Measurements from ENCODE around the gene TDP2. TPM values are rescaled to one million over a fixed set of nuclear protein-coding genes. Genes with fewer than 3 reads are reported as not detected.
A peak's percentile ranks its signal among the peaks of the same experiment; 100 is the strongest.

TDP2 gene
- total RNA-seq = 35.3 and 39.2 TPM in 2 replicates
- polyA plus RNA-seq = 9.9 and 13.7 TPM in 2 replicates
- polyA plus RNA-seq (2011; cell fraction: cytosol; rRNA removed) = 22.1 and 22.3 TPM in 2 replicates
- polyA plus RNA-seq (2011; cell fraction: nucleus; rRNA removed) = 23.5 and 24.5 TPM in 2 replicates
- 23.4 and 41.0 TPM in 2 replicates for polyA plus RNA-seq (2012)
- polyA minus RNA-seq = 13.9 and 15.0 TPM in 2 replicates
- polyA minus RNA-seq (2011; cell fraction: cytosol; rRNA and poly(A)+ RNA removed) = 20.0 TPM
- 20.8 and 21.1 TPM in 2 replicates for polyA minus RNA-seq (2011; cell fraction: nucleus; rRNA and poly(A)+ RNA removed)
- percentile 87 among the genes with signal in this experiment for Bru-seq, nascent RNA
- BruChase-seq, experiment 1, labeled RNA remaining after a 6-hour chase = percentile 84 among the genes with signal in this experiment
- percentile 90 among the genes with signal in this experiment for BruChase-seq, experiment 2, labeled RNA remaining after a 2-hour chase
- long read RNA-seq, transcript TDP2-202 (7 exons, 2,071 nt) = major isoform, 55 of 74 reads
- long read RNA-seq, partial matches to known transcripts = 7 of 74 reads
- long read RNA-seq, other reads (novel, unspliced or antisense) = 11 of 74 reads

- H3K27ac ChIP-seq (ENCODE audit: insufficient read depth, low read depth, low read length) = peak within 1 kb of the TSS; percentile 75
- CTCF ChIA-PET = interaction anchor here (0.7 to 1.4 kb wide), 7 partner anchors 12 to 85 kb away, joined by 3 to 11 read pairs (median 4); partner anchors contain the start of gene KIAA0319
- peak within 1 kb of the TSS; percentile 97 for H2AFZ ChIP-seq (ENCODE audit: low read depth, low read length)
- no peaks in the 10 kb centered on the region for H4K20me1 ChIP-seq (replicated peaks; ENCODE audit: control insufficient read depth, extremely low read depth, insufficient read depth, low read length)
- intact Hi-C loops (cut with micrococcal nuclease) (loop anchor here (1.0 to 5.0 kb wide), 6 partner anchors 18 to 108 kb away; partner anchors contain the start of gene KIAA0319), dilution Hi-C loops (cut with MboI; ENCODE audit: extremely low pct_ligation_motif_present, low sequenced_read_pairs) (no loop called here)
- TF ChIP-seq JUN (IDR thresholded peaks at IDR 0.05; ENCODE audit: borderline replicate concordance, insufficient read depth, insufficient read length, low read depth) (no peak), FOS (IDR thresholded peaks at IDR 0.05; ENCODE audit: borderline replicate concordance, insufficient read depth, low read length) (no peak), GATA2 (IDR thresholded peaks at IDR 0.05; ENCODE audit: insufficient read depth, insufficient read length, low read depth, low read length) (no peak), POLR2AphosphoS5 (IDR thresholded peaks at IDR 0.05; ENCODE audit: insufficient read depth, low read depth, low read length) (peak; percentile 54), MAX (IDR thresholded peaks at IDR 0.05; ENCODE audit: insufficient read depth, insufficient read length) (no peak), CTCF (IDR thresholded peaks at IDR 0.05; ENCODE audit: extremely low read depth in 1 of 2, insufficient read depth in 1 of 2, low read depth in 1 of 2, low read length in 2 of 2) (peak; percentile 34 to 68), POLR2A (IDR thresholded peaks at IDR 0.05; ENCODE audit: low read depth, low read length) (peak; percentile 83), EZH2 (IDR thresholded peaks at IDR 0.05; ENCODE audit: borderline replicate concordance, low read depth, low read length, severe bottlenecking) (no peak), MYC (IDR thresholded peaks at IDR 0.05; ENCODE audit: low read depth, low read length) (no peak)
- H3K27me3 ChIP-seq (ENCODE audit: control insufficient read depth in 2 of 2, insufficient read depth in 2 of 2, low read length in 2 of 2) = no peaks in the 10 kb centered on the region
- H3K36me3 ChIP-seq (ENCODE audit: control insufficient read depth in 2 of 2, extremely low read depth in 1 of 2, insufficient read depth in 2 of 2, low read length in 2 of 2) = peaks cover 4 to 8% of the 10 kb centered on the region in 2 experiments
- H3K4me3 ChIP-seq (replicated peaks in 1 of 3; ENCODE audit: insufficient read depth in 1 of 3, low read depth in 1 of 3, low read length in 3 of 3) = peak within 1 kb of the TSS; percentile 71 to 92 (median 90)
- DNase-seq (ENCODE audit: low read depth, low spot score) = peak; percentile 98
- no peaks in the 10 kb centered on the region for H3K9me1 ChIP-seq (replicated peaks; ENCODE audit: control insufficient read depth, extremely low read depth, insufficient read depth, low read length)
- peak within 1 kb of the TSS; percentile 89 for H3K9ac ChIP-seq (replicated peaks; ENCODE audit: extremely low read depth, insufficient read depth, low read length)
- H3K9me3 ChIP-seq (replicated peaks; ENCODE audit: control insufficient read depth, insufficient read depth, low read length) = no peaks in the 10 kb centered on the region
- peak within 1 kb of the TSS; percentile 77 for H3K4me2 ChIP-seq (ENCODE audit: insufficient read depth, low read length)
- BruUV-seq (replicated peaks) = TSS peak; percentile 90
- H3K4me1 ChIP-seq (ENCODE audit: control insufficient read depth, extremely low read depth, insufficient read depth, low read length) = peaks cover 13% of the 10 kb centered on the region
- FAIRE-seq = peak; percentile 72
- POLR2A ChIA-PET = interaction anchor here (0.7 kb wide), 1 partner anchor 53 kb away, joined by 5 read pairs; no protein-coding TSS in a partner anchor
- H3K79me2 ChIP-seq (ENCODE audit: control insufficient read depth, insufficient read depth, low read length) = peaks cover 23% of the 10 kb centered on the region
Observed at GRCh38 chr6:24666641-24667377, at the start of gene TDP2, which contains the start of gene ACOT13. TSS of gene TDP2 (minus strand) at chr6:24666899. CDS start at chr6:24666862, 37 bp downstream. TSS of gene ACOT13 (plus strand) at chr6:24667077. CDS start at chr6:24667264, 187 bp downstream.
